SK-N-SH treated with all-trans-retinoic acid at 6 μM for 48 hours (cell line): Measurements from ENCODE around the gene FBXO7.

Experiments
- ZFP30 ChIP-seq: fragments of 450-650 bp; formaldehyde crosslinking; IDR thresholded peaks from 2 replicates; pipeline ENCODE4 v1.5.0; 2022; ENCODE audit warnings: mild to moderate bottlenecking, moderate library complexity
- ZNF565 ChIP-seq: fragments of 450-650 bp; formaldehyde crosslinking; conservative IDR thresholded peaks from 2 replicates; pipeline ENCODE4 v1.5.0; 2020; ENCODE audit warnings: low read depth, mild to moderate bottlenecking, moderate library complexity
- TF ChIP-seq, protein P1 (sequence below): fragments of 250-450 bp; sonication (Bioruptor Pico); IDR thresholded peaks from 2 replicates; pipeline ENCODE4 v1.8.0; 2020; ENCODE audit warnings: mild to moderate bottlenecking, moderate library complexity, borderline replicate concordance

DNA sequence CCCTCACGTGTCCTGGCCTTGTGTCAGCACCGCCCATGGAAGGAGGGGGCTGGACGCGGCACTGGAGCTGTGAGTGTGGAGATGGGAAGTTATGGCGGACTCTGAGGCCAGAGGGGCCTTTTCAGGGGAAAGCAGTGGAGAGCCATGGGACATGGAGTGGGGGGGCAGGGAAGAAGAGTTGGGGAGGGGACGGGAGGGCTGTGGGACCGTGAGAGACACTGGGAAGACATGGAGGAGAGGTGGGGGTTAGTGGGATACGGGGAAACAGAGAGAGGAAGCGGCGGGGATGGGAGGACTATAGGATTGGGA is 58.2 kb downstream of the FBXO7 start:
- TF ChIP-seq ZNF565 (CRISPR knock-in tag) = no peak
- TF ChIP-seq ZFP30 = no peak
- TF ChIP-seq, protein P1, sequence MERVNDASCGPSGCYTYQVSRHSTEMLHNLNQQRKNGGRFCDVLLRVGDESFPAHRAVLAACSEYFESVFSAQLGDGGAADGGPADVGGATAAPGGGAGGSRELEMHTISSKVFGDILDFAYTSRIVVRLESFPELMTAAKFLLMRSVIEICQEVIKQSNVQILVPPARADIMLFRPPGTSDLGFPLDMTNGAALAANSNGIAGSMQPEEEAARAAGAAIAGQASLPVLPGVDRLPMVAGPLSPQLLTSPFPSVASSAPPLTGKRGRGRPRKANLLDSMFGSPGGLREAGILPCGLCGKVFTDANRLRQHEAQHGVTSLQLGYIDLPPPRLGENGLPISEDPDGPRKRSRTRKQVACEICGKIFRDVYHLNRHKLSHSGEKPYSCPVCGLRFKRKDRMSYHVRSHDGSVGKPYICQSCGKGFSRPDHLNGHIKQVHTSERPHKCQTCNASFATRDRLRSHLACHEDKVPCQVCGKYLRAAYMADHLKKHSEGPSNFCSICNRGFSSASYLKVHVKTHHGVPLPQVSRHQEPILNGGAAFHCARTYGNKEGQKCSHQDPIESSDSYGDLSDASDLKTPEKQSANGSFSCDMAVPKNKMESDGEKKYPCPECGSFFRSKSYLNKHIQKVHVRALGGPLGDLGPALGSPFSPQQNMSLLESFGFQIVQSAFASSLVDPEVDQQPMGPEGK (CRISPR knock-in tag) = no peak
